Measurements from ENCODE around the gene GIMD1. TPM values are rescaled to one million over a fixed set of nuclear protein-coding genes. Genes with fewer than 3 reads are reported as not detected.
"Not testable (repeated sequence)": the region's sequence is repeated elsewhere in the genome, so short reads cannot be mapped to it uniquely, and the experiment has no call there.

The GIMD1 gene
- total RNA-seq, 1 experiment from 2014 or later = not detected

GRCh38 chr4:106334741-106335470 lies 33.7 kb downstream of the GIMD1 start:
- Histone ChIP-seq H3K36me3 (peaks cover 64% of the 10 kb centered on the region), H3K27ac (no peak overlapping the region)

GRCh38 chr4:106333186-106333585 lies 35.4 kb downstream of the GIMD1 start:
- H3K36me3 ChIP-seq = peaks cover 72% of the 10 kb centered on the region
- no peak overlapping the region for H3K4me3 ChIP-seq
- H3K27ac ChIP-seq = no peak overlapping the region
- no peak for DNase-seq
- H3K4me1 ChIP-seq = no peaks in the 10 kb centered on the region
- no peaks in the 10 kb centered on the region for H3K27me3 ChIP-seq
- peaks cover 4% of the 10 kb centered on the region; the same call in 1 of the 2 replicates for H3K9me3 ChIP-seq (replicated peaks)

More at GRCh38 chr4:106334741-106335470, 33.7 kb downstream of the GIMD1 start:
- Histone ChIP-seq H3K9me3 (replicated peaks) (peaks cover 4% of the 10 kb centered on the region; the same call in 1 of the 2 replicates), H3K4me3 (no peak overlapping the region), H3K27me3 (no peaks in the 10 kb centered on the region), H3K4me1 (no peaks in the 10 kb centered on the region)
- no peak for DNase-seq

- no peak overlapping the region for H3K4me3 ChIP-seq
- no peaks in the 10 kb centered on the region for H3K27me3 ChIP-seq
- H3K4me1 ChIP-seq = no peaks in the 10 kb centered on the region
- DNase-seq = peak in 1 of 2 experiments; percentile 28
- H3K27ac ChIP-seq = no peak overlapping the region
- H3K36me3 ChIP-seq = peaks cover 78% of the 10 kb centered on the region
- H3K9me3 ChIP-seq (replicated peaks) = no peaks in the 10 kb centered on the region
These were observed 39.4 kb downstream of the GIMD1 start for GRCh38 chr4:106329041-106329618.

- no peak for DNase-seq
- Histone ChIP-seq H3K4me3 (no peak overlapping the region), H3K36me3 (peaks cover 61% of the 10 kb centered on the region), H3K27me3 (no peaks in the 10 kb centered on the region), H3K9me3 (replicated peaks) (no peaks in the 10 kb centered on the region), H3K27ac (no peak overlapping the region), H3K4me1 (no peaks in the 10 kb centered on the region)
These were observed 42.8 kb downstream of the GIMD1 start for GRCh38 chr4:106325800-106326199.

GRCh38 chr4:106323119-106323518 lies 45.5 kb downstream of the GIMD1 start:
- no peak overlapping the region for H3K27ac ChIP-seq
- no peaks in the 10 kb centered on the region for H3K9me3 ChIP-seq (replicated peaks)
- no peaks in the 10 kb centered on the region for H3K27me3 ChIP-seq
- no peak for DNase-seq
- H3K4me1 ChIP-seq = no peaks in the 10 kb centered on the region
- peaks cover 41% of the 10 kb centered on the region for H3K36me3 ChIP-seq
- H3K4me3 ChIP-seq = no peak overlapping the region

- H3K4me3 ChIP-seq; H3K9me3 ChIP-seq (replicated peaks); H3K4me1 ChIP-seq; H3K27me3 ChIP-seq; H3K27ac ChIP-seq; DNase-seq: not testable (repeated sequence)
- peaks cover 28% of the 10 kb centered on the region for H3K36me3 ChIP-seq
These were observed 46.8 kb downstream of the GIMD1 start for GRCh38 chr4:106321814-106322213.

GRCh38 chr4:106321168-106321567 lies 47.4 kb downstream of the GIMD1 start:
- not testable (repeated sequence) for DNase-seq; H3K27ac ChIP-seq; H3K9me3 ChIP-seq (replicated peaks); H3K27me3 ChIP-seq; H3K4me1 ChIP-seq; H3K4me3 ChIP-seq
- peaks cover 23% of the 10 kb centered on the region for H3K36me3 ChIP-seq

- Histone ChIP-seq H3K4me1 (no peaks in the 10 kb centered on the region; the same call in 1 of the 2 replicates), H3K4me3 (no peak overlapping the region), H3K27me3 (no peaks in the 10 kb centered on the region), H3K27ac (no peak overlapping the region), H3K9me3 (replicated peaks) (no peaks in the 10 kb centered on the region), H3K36me3 (peaks cover 14% of the 10 kb centered on the region; the same call in 1 of the 2 replicates)
- no peak for DNase-seq
These were observed 48.3 kb downstream of the GIMD1 start for GRCh38 chr4:106320235-106320634.

GRCh38 chr4:106318511-106318910 lies 50.1 kb downstream of the GIMD1 start:
- Histone ChIP-seq H3K27me3 (no peaks in the 10 kb centered on the region), H3K27ac (no peak overlapping the region), H3K9me3 (replicated peaks) (no peaks in the 10 kb centered on the region), H3K36me3 (peaks cover 10% of the 10 kb centered on the region; the same call in 1 of the 2 replicates), H3K4me3 (no peak overlapping the region), H3K4me1 (no peaks in the 10 kb centered on the region; the same call in 1 of the 2 replicates)
- no peak for DNase-seq

GRCh38 chr4:106317815-106318214 lies 50.8 kb downstream of the GIMD1 start:
- Histone ChIP-seq H3K27me3 (no peaks in the 10 kb centered on the region), H3K9me3 (replicated peaks) (no peaks in the 10 kb centered on the region), H3K27ac (no peak overlapping the region), H3K4me3 (peak overlapping the region; percentile 72), H3K4me1 (peaks cover 3% of the 10 kb centered on the region), H3K36me3 (peaks cover 10% of the 10 kb centered on the region; the same call in 1 of the 2 replicates)
- no peak for DNase-seq

GRCh38 chr4:106316773-106317409 lies 51.7 kb downstream of the GIMD1 start:
- Histone ChIP-seq H3K9me3 (replicated peaks) (no peaks in the 10 kb centered on the region), H3K4me3 (peak overlapping the region; percentile 72), H3K27me3 (no peaks in the 10 kb centered on the region), H3K36me3 (peaks cover 6% of the 10 kb centered on the region; the same call in 1 of the 2 replicates), H3K27ac (peak overlapping the region; percentile 98), H3K4me1 (peaks cover 11% of the 10 kb centered on the region)
- DNase-seq = peak in 1 of 2 experiments; percentile 23

- DNase-seq = peak; percentile 89 to 93
- Histone ChIP-seq H3K4me3 (peak within 1 kb of the TSS; percentile 72), H3K27me3 (no peaks in the 10 kb centered on the region), H3K4me1 (peaks cover 16% of the 10 kb centered on the region), H3K27ac (peak within 1 kb of the TSS; percentile 98), H3K36me3 (0 out of 2 replicates have a peak, but pooled peaks cover 4% of the 10 kb centered on the region), H3K9me3 (replicated peaks) (no peaks in the 10 kb centered on the region)
These were observed 52.4 kb downstream of the GIMD1 start, which contains the start of the genes AIMP1 and TBCK for GRCh38 chr4:106315968-106316772. Gene AIMP1, plus strand, starts transcription at chr4:106316550. Its CDS starts 8,460 bp downstream, at chr4:106325010. Gene TBCK, minus strand, starts transcription at chr4:106316209. Its CDS starts 7,249 bp downstream, at chr4:106308960.

- DNase-seq = no peak
- Histone ChIP-seq H3K9me3 (replicated peaks) (no peaks in the 10 kb centered on the region), H3K27me3 (no peaks in the 10 kb centered on the region), H3K4me1 (peaks cover 16% of the 10 kb centered on the region), H3K4me3 (peak overlapping the region; percentile 72), H3K36me3 (0 out of 2 replicates have a peak, but pooled peaks cover 4% of the 10 kb centered on the region), H3K27ac (peak overlapping the region; percentile 98)
These were observed 53.1 kb downstream of the GIMD1 start for GRCh38 chr4:106315476-106315967.

- peak in 1 of 2 experiments; percentile 3 for DNase-seq
- Histone ChIP-seq H3K4me3 (peak overlapping the region; percentile 72), H3K27ac (peak overlapping the region; percentile 98; the same call in 1 of the 2 replicates), H3K36me3 (0 out of 2 replicates have a peak, but pooled peaks cover 4% of the 10 kb centered on the region), H3K9me3 (replicated peaks) (no peaks in the 10 kb centered on the region), H3K4me1 (peaks cover 16% of the 10 kb centered on the region), H3K27me3 (no peaks in the 10 kb centered on the region)
These were observed 53.6 kb downstream of the GIMD1 start for GRCh38 chr4:106314960-106315359.
